NCI-H1417 (cell line): ENCODE data around the gene MECR.
A peak's percentile ranks its signal among the peaks of the same experiment; 100 is the strongest.

Experiments used
- DNase-seq, 3 experiments: peaks; one replicate each; lab custom pipeline; 2025; lab: John Stamatoyannopoulos, UW

Gene MECR

GRCh38 chr1:29230553-29231378, at the start of gene MECR:
Gene MECR (minus strand): TSS chr1:29230934. CDS start chr1:29230906, 28 bp downstream.
- DNase-seq, result peak; percentile 88 to 95 (median 90)

- DNase-seq, result no peak
Measured at GRCh38 chr1:29279951-29280391, 49.2 kb upstream of the MECR start.

- no peak for DNase-seq
Measured at GRCh38 chr1:29279406-29279805, 48.7 kb upstream of the MECR start.

- no peak for DNase-seq
Measured at GRCh38 chr1:29278124-29278523, 47.4 kb upstream of the MECR start.

- DNase-seq, result no peak
Measured at GRCh38 chr1:29275435-29275834, 44.7 kb upstream of the MECR start.

- DNase-seq, result no peak
Measured at GRCh38 chr1:29272147-29272907, 41.6 kb upstream of the MECR start.

GRCh38 chr1:29271724-29272123, 41.0 kb upstream of the MECR start:
- DNase-seq, result no peak

GRCh38 chr1:29270929-29271521, 40.3 kb upstream of the MECR start:
- DNase-seq, result no peak

GRCh38 chr1:29269382-29269781, 38.6 kb upstream of the MECR start:
- DNase-seq, result no peak

GRCh38 chr1:29267321-29268070, 36.8 kb upstream of the MECR start:
- DNase-seq, result no peak

- DNase-seq, result no peak
Measured at GRCh38 chr1:29266912-29267311, 36.2 kb upstream of the MECR start.

- no peak for DNase-seq
Measured at GRCh38 chr1:29264773-29265389, 34.1 kb upstream of the MECR start.

- DNase-seq, result no peak
Measured at GRCh38 chr1:29260531-29260930, 29.8 kb upstream of the MECR start.

- no peak for DNase-seq
Measured at GRCh38 chr1:29259802-29260441, 29.2 kb upstream of the MECR start.

GRCh38 chr1:29258976-29259801, 28.5 kb upstream of the MECR start:
- no peak for DNase-seq

GRCh38 chr1:29258189-29258975, 27.6 kb upstream of the MECR start:
- DNase-seq, result no peak

GRCh38 chr1:29256979-29257804, 26.5 kb upstream of the MECR start:
- DNase-seq, result peak; percentile 16 to 78 (median 72)

- DNase-seq, result peak in 1 of 3 experiments; percentile 30
Measured at GRCh38 chr1:29256394-29256793, 25.7 kb upstream of the MECR start.
